ENCODE measurements around the gene CCDC150.

CCDC150 gene

DNA sequence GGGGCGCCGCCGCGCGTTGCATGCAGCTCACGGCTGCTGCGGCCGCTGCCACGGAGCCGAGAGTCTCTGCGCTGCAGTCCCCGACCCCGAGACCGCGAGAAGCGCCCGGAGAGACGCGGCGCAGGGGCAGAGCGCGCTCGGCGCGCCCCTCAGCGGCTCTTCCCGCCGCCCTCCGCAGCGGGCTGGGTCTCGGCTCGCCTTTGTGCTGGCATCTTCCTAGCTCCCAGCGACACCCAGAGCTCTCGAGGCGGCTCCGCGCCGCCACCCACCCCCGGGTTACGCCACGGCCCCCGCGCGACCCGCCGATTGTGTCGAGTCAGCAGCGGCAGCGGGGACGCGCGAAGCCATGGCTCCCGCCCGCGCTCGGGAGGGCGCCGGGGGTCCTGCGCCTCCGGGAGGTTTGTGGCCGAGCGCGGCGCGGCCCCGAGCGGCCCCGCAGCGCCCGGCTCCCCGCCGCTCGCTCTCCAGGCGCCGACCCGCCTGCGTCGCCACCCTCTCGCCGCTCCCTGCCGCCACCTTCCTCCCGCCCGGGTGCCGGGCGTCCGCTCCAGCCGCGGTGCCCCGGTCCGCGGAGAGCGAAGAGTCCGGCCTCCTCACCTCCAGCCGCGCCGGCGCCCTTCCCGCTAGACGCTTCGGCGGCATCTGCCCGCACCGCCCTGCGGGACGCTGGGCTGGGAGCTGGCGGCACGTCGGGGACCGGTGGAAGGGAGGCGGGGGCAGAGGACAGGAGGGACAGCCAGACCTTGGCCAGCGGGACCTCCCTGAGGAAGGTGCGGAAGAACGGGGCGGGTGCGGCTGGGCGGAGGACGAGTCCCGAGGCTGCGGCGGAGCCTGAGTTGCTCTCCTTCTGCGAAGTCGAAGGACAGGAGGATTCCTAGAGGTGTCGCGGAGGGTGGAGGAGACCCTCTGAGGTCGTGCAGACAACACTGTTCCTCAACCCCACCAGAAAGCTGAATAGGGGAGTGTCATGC lies 46.3 kb upstream of the CCDC150 start, which contains the start of gene HECW2:
Gene HECW2, minus strand, starts transcription at position 644 of the 971 bp plus-strand sequence.
- peak within 1 kb of the TSS; percentile 82 for H3K4me3 ChIP-seq (ENCODE audit: low read depth, low read length)
- no peak for DNase-seq (ENCODE audit: low read depth, low spot score)
- ChIA-PET POLR2A (interaction anchor here (0.8 to 1.0 kb wide), 3 partner anchors 8 to 193 kb away, joined by 3 to 5 read pairs (median 5); no protein-coding TSS in a partner anchor), CTCF (interaction anchor here (0.6 to 2.6 kb wide), 4 partner anchors 14 to 231 kb away, joined by 3 to 8 read pairs (median 3); no protein-coding TSS in a partner anchor)
- TF ChIP-seq, protein P1, sequence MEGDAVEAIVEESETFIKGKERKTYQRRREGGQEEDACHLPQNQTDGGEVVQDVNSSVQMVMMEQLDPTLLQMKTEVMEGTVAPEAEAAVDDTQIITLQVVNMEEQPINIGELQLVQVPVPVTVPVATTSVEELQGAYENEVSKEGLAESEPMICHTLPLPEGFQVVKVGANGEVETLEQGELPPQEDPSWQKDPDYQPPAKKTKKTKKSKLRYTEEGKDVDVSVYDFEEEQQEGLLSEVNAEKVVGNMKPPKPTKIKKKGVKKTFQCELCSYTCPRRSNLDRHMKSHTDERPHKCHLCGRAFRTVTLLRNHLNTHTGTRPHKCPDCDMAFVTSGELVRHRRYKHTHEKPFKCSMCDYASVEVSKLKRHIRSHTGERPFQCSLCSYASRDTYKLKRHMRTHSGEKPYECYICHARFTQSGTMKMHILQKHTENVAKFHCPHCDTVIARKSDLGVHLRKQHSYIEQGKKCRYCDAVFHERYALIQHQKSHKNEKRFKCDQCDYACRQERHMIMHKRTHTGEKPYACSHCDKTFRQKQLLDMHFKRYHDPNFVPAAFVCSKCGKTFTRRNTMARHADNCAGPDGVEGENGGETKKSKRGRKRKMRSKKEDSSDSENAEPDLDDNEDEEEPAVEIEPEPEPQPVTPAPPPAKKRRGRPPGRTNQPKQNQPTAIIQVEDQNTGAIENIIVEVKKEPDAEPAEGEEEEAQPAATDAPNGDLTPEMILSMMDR (IDR thresholded peaks at IDR 0.05; ENCODE audit: insufficient read depth, low read length, missing control alignments), result no peak

GRCh38 chr2:196594158-196594557 lies 45.4 kb upstream of the CCDC150 start:
- ChIA-PET POLR2A (no interaction called here), CTCF (interaction anchor here (0.8 to 1.2 kb wide), 2 partner anchors 13 to 165 kb away, joined by 3 to 4 read pairs; no protein-coding TSS in a partner anchor)
- TF ChIP-seq, protein P1 (IDR thresholded peaks at IDR 0.05; ENCODE audit: insufficient read depth, low read length, missing control alignments), result no peak
- DNase-seq (ENCODE audit: low read depth, low spot score), result no peak
- peak overlapping the region; percentile 18; the same call in 1 of the 2 replicates for H3K4me3 ChIP-seq (ENCODE audit: low read depth, low read length)

- ChIA-PET POLR2A (no interaction called here), CTCF (no interaction called here)
- no peak overlapping the region for H3K4me3 ChIP-seq (ENCODE audit: low read depth, low read length)
- DNase-seq (ENCODE audit: low read depth, low spot score), result no peak
- TF ChIP-seq, protein P1 (IDR thresholded peaks at IDR 0.05; ENCODE audit: insufficient read depth, low read length, missing control alignments), result no peak
These were observed 42.0 kb upstream of the CCDC150 start for GRCh38 chr2:196597531-196597930.

DNA sequence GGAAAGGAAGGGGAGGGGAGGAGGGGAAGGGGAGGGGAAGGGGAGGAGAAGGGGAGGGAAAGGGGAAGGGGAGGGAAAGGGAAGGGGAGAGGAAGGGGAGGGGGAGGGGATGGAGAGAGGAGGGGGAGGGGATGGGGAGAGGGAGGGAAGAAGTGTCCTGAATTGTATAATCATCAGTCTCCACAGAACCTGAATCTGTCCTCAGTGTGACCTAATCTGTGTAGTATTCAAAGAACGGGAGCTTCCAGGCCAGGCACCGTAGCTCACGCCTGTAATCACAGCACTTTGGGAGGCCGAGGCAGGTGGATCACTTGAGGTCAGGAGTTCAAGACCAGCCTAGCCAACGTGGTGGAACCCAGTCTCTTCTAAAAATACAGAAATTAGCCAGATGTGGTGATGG lies 41.1 kb upstream of the CCDC150 start:
- DNase-seq (ENCODE audit: low read depth, low spot score), result no peak
- ChIA-PET POLR2A (no interaction called here), CTCF (no interaction called here)
- TF ChIP-seq, protein P1 (IDR thresholded peaks at IDR 0.05; ENCODE audit: insufficient read depth, low read length, missing control alignments), result no peak
- no peak overlapping the region for H3K4me3 ChIP-seq (ENCODE audit: low read depth, low read length)

DNA sequence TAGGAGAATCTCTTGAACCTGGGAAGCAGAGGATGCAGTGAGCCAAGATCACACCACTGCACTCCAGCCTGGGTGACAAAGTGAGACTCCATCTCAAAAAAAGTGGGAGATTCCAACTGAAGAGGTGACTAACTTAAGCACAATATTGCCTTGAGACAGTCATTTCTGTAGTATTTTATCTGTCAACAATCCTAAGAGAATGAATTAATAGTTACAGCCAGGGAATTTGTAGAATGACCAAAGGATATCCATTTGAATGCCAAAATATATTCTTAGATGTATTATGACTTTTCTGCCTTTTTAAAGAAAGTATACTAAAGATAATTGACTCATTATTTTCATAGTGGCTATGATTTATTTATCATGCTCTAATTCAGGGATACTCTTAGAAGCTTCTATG lies 40.7 kb upstream of the CCDC150 start:
- TF ChIP-seq, protein P1 (IDR thresholded peaks at IDR 0.05; ENCODE audit: insufficient read depth, low read length, missing control alignments), result no peak
- H3K4me3 ChIP-seq (ENCODE audit: low read depth, low read length), result no peak overlapping the region
- ChIA-PET POLR2A (no interaction called here), CTCF (no interaction called here)
- no peak for DNase-seq (ENCODE audit: low read depth, low spot score)
